ENCODE measurements around the gene ABCA13. TPM values are rescaled to one million over a fixed set of nuclear protein-coding genes. Genes with fewer than 3 reads are reported as not detected.

Gene ABCA13
- total RNA-seq, 3 donors from 2014 or later = 0.43 to 1.6 (median 1.1) TPM

GRCh38 chr7:48594349-48594748 lies 423.1 kb downstream of the ABCA13 start:
- Histone ChIP-seq H3K36me3 (ENCODE audit: low read depth) (no peaks in the 10 kb centered on the region), H3K9me3 (no peaks in the 10 kb centered on the region), H3K4me1 (ENCODE audit: low read depth) (no peaks in the 10 kb centered on the region), H3K4me3 (no peak overlapping the region)
- TF ChIP-seq, protein P1, sequence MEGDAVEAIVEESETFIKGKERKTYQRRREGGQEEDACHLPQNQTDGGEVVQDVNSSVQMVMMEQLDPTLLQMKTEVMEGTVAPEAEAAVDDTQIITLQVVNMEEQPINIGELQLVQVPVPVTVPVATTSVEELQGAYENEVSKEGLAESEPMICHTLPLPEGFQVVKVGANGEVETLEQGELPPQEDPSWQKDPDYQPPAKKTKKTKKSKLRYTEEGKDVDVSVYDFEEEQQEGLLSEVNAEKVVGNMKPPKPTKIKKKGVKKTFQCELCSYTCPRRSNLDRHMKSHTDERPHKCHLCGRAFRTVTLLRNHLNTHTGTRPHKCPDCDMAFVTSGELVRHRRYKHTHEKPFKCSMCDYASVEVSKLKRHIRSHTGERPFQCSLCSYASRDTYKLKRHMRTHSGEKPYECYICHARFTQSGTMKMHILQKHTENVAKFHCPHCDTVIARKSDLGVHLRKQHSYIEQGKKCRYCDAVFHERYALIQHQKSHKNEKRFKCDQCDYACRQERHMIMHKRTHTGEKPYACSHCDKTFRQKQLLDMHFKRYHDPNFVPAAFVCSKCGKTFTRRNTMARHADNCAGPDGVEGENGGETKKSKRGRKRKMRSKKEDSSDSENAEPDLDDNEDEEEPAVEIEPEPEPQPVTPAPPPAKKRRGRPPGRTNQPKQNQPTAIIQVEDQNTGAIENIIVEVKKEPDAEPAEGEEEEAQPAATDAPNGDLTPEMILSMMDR (IDR thresholded peaks at IDR 0.05) = no peak
- ATAC-seq (no peak), DNase-seq (no peak)
- intact Hi-C loops (cut with DNase I, micrococcal nuclease) = no loop called here

GRCh38 chr7:48595756-48596155 lies 424.5 kb downstream of the ABCA13 start:
- no peaks in the 10 kb centered on the region for H3K9me3 ChIP-seq
- intact Hi-C loops (cut with DNase I, micrococcal nuclease) = no loop called here
- ATAC-seq (no peak), DNase-seq (no peak)
- TF ChIP-seq, protein P1 (IDR thresholded peaks at IDR 0.05) = no peak
- no peak overlapping the region for H3K4me3 ChIP-seq
- no peaks in the 10 kb centered on the region for H3K36me3 ChIP-seq (ENCODE audit: low read depth)
- no peaks in the 10 kb centered on the region for H3K4me1 ChIP-seq (ENCODE audit: low read depth)

GRCh38 chr7:48610705-48611104 lies 439.4 kb downstream of the ABCA13 start:
- DNase-seq (no peak), ATAC-seq (no peak)
- Histone ChIP-seq H3K4me1 (ENCODE audit: low read depth) (no peaks in the 10 kb centered on the region), H3K9me3 (no peaks in the 10 kb centered on the region), H3K36me3 (ENCODE audit: low read depth) (no peaks in the 10 kb centered on the region), H3K4me3 (no peak overlapping the region)
- intact Hi-C loops (cut with DNase I, micrococcal nuclease) = no loop called here
- TF ChIP-seq, protein P1 (IDR thresholded peaks at IDR 0.05) = no peak

GRCh38 chr7:48611993-48612392 lies 440.7 kb downstream of the ABCA13 start:
- H3K4me3 ChIP-seq = no peak overlapping the region
- H3K9me3 ChIP-seq = no peaks in the 10 kb centered on the region
- no peaks in the 10 kb centered on the region for H3K4me1 ChIP-seq (ENCODE audit: low read depth)
- intact Hi-C loops (cut with DNase I, micrococcal nuclease) = no loop called here
- no peak for ATAC-seq
- no peaks in the 10 kb centered on the region for H3K36me3 ChIP-seq (ENCODE audit: low read depth)
- no peak for DNase-seq
- TF ChIP-seq, protein P1 (IDR thresholded peaks at IDR 0.05) = no peak

DNA sequence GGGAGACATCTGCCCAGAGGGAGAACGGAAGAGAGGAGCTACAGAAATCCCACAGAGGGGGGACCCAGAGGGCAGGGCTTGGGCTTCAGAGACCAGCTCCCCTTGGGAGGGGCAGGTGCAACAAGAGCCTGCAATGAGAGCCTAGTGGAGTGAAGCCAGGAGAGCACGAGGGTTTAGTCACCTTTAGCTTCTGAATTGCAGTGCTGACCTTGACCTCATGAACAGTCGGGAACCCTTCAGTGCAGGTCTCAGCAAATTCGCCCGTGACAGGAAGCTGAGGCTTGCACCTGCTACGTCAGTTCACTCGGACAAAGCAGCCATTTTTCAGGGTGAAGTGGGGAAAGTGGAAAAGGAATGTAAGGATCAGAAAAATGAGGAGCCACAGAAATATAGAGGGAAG lies 446.2 kb downstream of the ABCA13 start:
- TF ChIP-seq, protein P1 (IDR thresholded peaks at IDR 0.05) = no peak
- intact Hi-C loops (cut with DNase I, micrococcal nuclease) = no loop called here
- Histone ChIP-seq H3K4me3 (no peak overlapping the region), H3K4me1 (ENCODE audit: low read depth) (no peaks in the 10 kb centered on the region), H3K9me3 (no peaks in the 10 kb centered on the region), H3K36me3 (ENCODE audit: low read depth) (no peaks in the 10 kb centered on the region)
- ATAC-seq = no peak
- no peak for DNase-seq

DNA sequence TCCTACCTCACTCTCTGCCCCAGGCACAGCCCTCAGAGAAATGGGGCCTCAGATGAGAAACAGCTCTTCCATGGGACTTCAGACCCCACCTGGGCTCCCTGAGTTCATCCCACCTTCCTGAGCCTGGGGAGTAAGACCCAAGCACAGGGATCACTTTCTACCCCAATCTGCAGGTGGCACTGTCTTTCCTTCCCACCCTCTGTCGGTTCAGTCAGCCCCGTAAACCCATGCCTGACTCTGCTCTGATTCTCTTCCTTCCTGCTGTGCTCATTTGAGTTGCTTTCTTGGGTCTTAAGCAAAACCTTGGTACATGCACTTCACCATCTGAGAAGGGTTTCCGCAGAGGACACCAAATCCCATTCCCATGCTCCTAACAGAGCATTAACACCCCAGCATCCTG lies 446.7 kb downstream of the ABCA13 start:
- ATAC-seq = no peak
- Histone ChIP-seq H3K36me3 (ENCODE audit: low read depth) (no peaks in the 10 kb centered on the region), H3K9me3 (no peaks in the 10 kb centered on the region), H3K4me1 (ENCODE audit: low read depth) (no peaks in the 10 kb centered on the region), H3K4me3 (no peak overlapping the region)
- no peak for DNase-seq
- intact Hi-C loops (cut with DNase I, micrococcal nuclease) = no loop called here
- TF ChIP-seq, protein P1 (IDR thresholded peaks at IDR 0.05) = no peak
